Peyer's patch (tissue), 4 donors: Measurements from ENCODE around the gene PIK3CD. TPM values are rescaled to one million over a fixed set of nuclear protein-coding genes. Genes with fewer than 3 reads are reported as not detected.

Source experiments
- DNase-seq, 3 donors: peaks; one replicate each; pipeline ENCODE4 v3.0.0-alpha.2; 2017 to 2019
- H3K27ac ChIP-seq, 4 donors: fragments of 200-600 bp; sonication (generic); one replicate each; pipeline ENCODE4 v1.5.1; 2016 to 2019
- H3K27me3 ChIP-seq, 2 donors: fragments of 200-600 bp; sonication (generic); one replicate each; pipeline ENCODE4 v1.5.1; 2019
- H3K36me3 ChIP-seq, 3 donors: fragments of 200-600 bp; sonication (generic); one replicate each; pipeline ENCODE4 v1.5.1; 2016 to 2019
- H3K4me1 ChIP-seq, 4 donors: fragments of 200-600 bp; sonication (generic); one replicate each; pipeline ENCODE4 v1.5.1; 2016 to 2019
- H3K4me3 ChIP-seq, 4 donors: fragments of 200-600 bp; sonication (generic); 1 replicate in 3 of 4; 2 replicates in 1 of 4; pipeline ENCODE4 v1.5.1; 2016 to 2019; ENCODE audit warnings: mild to moderate bottlenecking in 1 of 4
- H3K9me3 ChIP-seq, 4 donors: fragments of 200-600 bp; sonication (generic); one replicate each; pipeline ENCODE4 v1.5.1; 2016 to 2019; ENCODE audit warnings: mild to moderate bottlenecking in 1 of 4
- POLR2A ChIP-seq, 2 donors: fragments of 450-650 bp; IDR thresholded peaks; one replicate each; pipeline ENCODE4 v1.5.1; 2017; ENCODE audit warnings: antibody characterized with exemption in 2 of 2, mild to moderate bottlenecking in 2 of 2, moderate library complexity in 2 of 2
- total RNA-seq, 4 donors: library from RNA; depleted of rRNA; stranded (reverse); fragments of >200 nt; gene quantifications; one replicate each; pipeline ENCODE4 v1.1.0, GENCODE V29; 2016
- TF ChIP-seq, protein P1 (sequence below), 6 experiments: fragments of 450-650 bp in 4 of 6; fragments of 200-600 bp in 2 of 6; sonication (generic) in 1 of 6; IDR thresholded peaks; one replicate each; pipeline ENCODE4 v1.5.1; 2017 to 2019; ENCODE audit warnings: antibody characterized with exemption in 6 of 6, mild to moderate bottlenecking in 3 of 6, moderate library complexity in 1 of 6

The PIK3CD gene
- total RNA-seq, 4 donors from 2014 or later = 2.8 to 34.7 (median 7.6) TPM

DNA sequence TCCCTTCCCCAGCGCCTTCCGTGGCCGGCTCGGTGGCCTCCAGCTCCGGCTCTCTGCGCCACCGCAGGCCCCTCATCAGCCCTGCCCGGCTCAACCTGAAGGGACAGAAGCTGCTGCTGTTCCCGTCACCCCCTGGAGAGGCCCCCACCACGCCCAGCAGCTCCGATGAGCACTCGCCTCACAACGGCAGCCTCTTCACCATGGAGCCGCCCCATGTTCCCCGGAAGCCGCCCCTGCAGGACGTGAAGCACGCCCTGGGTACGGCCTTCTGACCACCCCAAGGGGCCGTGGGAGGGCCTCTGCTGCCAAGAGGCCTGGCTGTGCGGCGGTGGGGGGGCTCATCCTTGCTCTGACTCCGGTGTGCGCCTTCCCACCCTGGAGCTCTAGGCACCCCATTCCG lies 41.0 kb upstream of the PIK3CD start:
- no peaks in the 10 kb centered on the region for H3K4me1 ChIP-seq
- H3K27ac ChIP-seq = no peak overlapping the region
- peaks cover 0 to 35% (median 0%) of the 10 kb centered on the region in 3 donors for H3K36me3 ChIP-seq
- no peak overlapping the region for H3K4me3 ChIP-seq
- no peaks in the 10 kb centered on the region for H3K27me3 ChIP-seq
- TF ChIP-seq, protein P1, sequence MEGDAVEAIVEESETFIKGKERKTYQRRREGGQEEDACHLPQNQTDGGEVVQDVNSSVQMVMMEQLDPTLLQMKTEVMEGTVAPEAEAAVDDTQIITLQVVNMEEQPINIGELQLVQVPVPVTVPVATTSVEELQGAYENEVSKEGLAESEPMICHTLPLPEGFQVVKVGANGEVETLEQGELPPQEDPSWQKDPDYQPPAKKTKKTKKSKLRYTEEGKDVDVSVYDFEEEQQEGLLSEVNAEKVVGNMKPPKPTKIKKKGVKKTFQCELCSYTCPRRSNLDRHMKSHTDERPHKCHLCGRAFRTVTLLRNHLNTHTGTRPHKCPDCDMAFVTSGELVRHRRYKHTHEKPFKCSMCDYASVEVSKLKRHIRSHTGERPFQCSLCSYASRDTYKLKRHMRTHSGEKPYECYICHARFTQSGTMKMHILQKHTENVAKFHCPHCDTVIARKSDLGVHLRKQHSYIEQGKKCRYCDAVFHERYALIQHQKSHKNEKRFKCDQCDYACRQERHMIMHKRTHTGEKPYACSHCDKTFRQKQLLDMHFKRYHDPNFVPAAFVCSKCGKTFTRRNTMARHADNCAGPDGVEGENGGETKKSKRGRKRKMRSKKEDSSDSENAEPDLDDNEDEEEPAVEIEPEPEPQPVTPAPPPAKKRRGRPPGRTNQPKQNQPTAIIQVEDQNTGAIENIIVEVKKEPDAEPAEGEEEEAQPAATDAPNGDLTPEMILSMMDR (IDR thresholded peaks at IDR 0.05) = no peak
- TF ChIP-seq POLR2A (IDR thresholded peaks at IDR 0.05) = no peak
- DNase-seq = no peak
- H3K9me3 ChIP-seq = no peaks in the 10 kb centered on the region

- H3K4me3 ChIP-seq = no peak overlapping the region
- H3K36me3 ChIP-seq = peaks cover 0 to 35% (median 0%) of the 10 kb centered on the region in 3 donors
These were observed 39.8 kb upstream of the PIK3CD start for GRCh38 chr1:9611716-9612115.

DNA sequence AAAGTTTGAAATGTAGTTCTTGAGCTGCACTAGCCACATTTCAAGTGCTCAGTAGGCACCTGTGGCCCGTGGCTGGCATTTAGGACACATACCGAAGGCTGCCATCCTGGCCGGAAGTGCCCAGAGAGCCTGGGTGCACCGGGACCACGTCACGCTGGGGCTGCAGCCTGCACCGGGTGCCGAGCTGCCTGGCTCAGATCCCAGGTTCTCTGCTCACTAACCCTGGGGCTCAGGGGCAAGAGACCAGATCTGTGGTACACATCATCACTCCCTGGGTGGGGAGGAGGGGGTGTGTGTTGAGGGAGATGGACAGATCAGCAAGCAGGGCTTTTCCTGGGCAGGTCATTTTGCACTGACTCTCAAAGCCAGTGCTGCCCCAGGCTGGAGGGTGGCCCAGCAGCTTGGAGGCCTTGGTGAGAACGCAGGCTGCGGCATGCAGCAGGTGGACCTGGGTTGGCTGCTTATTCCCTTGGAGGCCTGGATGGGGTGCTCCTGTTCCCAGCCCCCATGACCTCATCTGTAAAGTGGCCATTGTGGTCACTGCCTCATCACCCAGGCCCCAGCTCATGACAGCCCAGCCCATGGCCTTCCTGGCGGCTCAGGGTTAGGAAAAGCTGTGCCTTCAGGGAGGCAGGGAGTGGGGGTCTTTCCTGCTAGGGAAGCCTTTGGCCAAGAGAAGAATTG lies 39.2 kb upstream of the PIK3CD start:
- Histone ChIP-seq H3K4me1 (no peaks in the 10 kb centered on the region), H3K36me3 (peaks cover 0 to 35% (median 0%) of the 10 kb centered on the region in 3 donors), H3K27me3 (no peaks in the 10 kb centered on the region), H3K9me3 (no peaks in the 10 kb centered on the region), H3K4me3 (no peak overlapping the region), H3K27ac (no peak overlapping the region)
- no peak for DNase-seq
- TF ChIP-seq, protein P1 (IDR thresholded peaks at IDR 0.05) = no peak
- no peak for TF ChIP-seq POLR2A (IDR thresholded peaks at IDR 0.05)

More at GRCh38 chr1:9611716-9612115, 39.8 kb upstream of the PIK3CD start:
- Histone ChIP-seq H3K9me3 (no peaks in the 10 kb centered on the region), H3K27ac (no peak overlapping the region), H3K4me1 (no peaks in the 10 kb centered on the region), H3K27me3 (no peaks in the 10 kb centered on the region)
- no peak for DNase-seq
- TF ChIP-seq POLR2A (IDR thresholded peaks at IDR 0.05) = no peak
- TF ChIP-seq, protein P1 (IDR thresholded peaks at IDR 0.05) = no peak

- Histone ChIP-seq H3K27ac (no peak overlapping the region), H3K4me3 (no peak overlapping the region), H3K27me3 (no peaks in the 10 kb centered on the region), H3K36me3 (peaks cover 0 to 28% (median 0%) of the 10 kb centered on the region in 3 donors), H3K4me1 (no peaks in the 10 kb centered on the region), H3K9me3 (no peaks in the 10 kb centered on the region)
- no peak for TF ChIP-seq POLR2A (IDR thresholded peaks at IDR 0.05)
- TF ChIP-seq, protein P1 (IDR thresholded peaks at IDR 0.05) = no peak
- DNase-seq = no peak
These were observed 38.5 kb upstream of the PIK3CD start for GRCh38 chr1:9612871-9613624.

DNA sequence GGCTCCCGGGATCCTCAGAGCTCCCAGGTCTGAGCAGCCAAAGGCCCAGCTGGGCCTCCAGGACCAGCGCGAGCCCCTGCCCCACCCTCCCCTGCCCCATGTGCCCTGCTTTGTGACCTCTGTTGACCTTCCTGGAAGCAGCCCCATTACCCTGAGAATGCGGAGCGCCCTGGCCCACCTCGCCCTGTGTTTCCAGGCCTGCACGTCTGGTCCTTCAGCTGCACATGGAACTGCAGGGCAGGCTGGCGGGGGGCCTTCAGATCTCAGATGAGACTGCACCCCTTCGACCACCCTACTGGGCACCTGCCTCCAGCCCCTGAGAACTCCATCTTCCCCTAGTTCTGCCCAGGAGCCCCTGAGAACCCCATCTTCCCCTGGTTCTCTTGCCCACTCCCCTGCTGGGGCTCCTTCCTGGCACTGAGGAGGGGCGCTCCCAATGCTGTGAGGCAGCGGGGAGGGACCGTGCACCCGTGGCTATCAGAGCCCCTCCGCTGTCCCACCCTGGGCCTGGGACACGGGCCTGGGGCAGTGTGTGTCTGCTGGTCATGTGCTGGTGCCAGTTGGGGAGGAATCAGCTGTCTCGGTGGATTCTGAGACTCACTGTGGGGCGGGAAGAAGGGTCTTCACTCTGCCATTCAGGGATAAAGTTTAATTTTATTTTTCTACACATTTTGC lies 37.8 kb upstream of the PIK3CD start:
- Histone ChIP-seq H3K27ac (no peak overlapping the region), H3K4me3 (no peak overlapping the region), H3K9me3 (no peaks in the 10 kb centered on the region), H3K4me1 (no peaks in the 10 kb centered on the region), H3K27me3 (no peaks in the 10 kb centered on the region), H3K36me3 (peaks cover 0 to 28% (median 0%) of the 10 kb centered on the region in 3 donors)
- no peak for TF ChIP-seq POLR2A (IDR thresholded peaks at IDR 0.05)
- TF ChIP-seq, protein P1 (IDR thresholded peaks at IDR 0.05) = no peak
- no peak for DNase-seq
